Body of pancreas (tissue), 4 donors: ENCODE measurements around the gene MRPL55.

Source experiments
- POLR2A ChIP-seq, 3 donors: fragments of 450-650 bp; IDR thresholded peaks; one replicate each; pipeline ENCODE4 v1.6.1; 2016; ENCODE audit warnings: antibody characterized with exemption in 3 of 3, mild to moderate bottlenecking in 2 of 3
- TF ChIP-seq, protein P1 (sequence below), 7 experiments: fragments of 450-650 bp in 4 of 7; fragments of 200-600 bp in 3 of 7; sonication (generic) in 3 of 7; IDR thresholded peaks; one replicate each; pipeline ENCODE4 v1.5.1; 2016 to 2019; ENCODE audit warnings: antibody characterized with exemption in 7 of 7

DNA sequence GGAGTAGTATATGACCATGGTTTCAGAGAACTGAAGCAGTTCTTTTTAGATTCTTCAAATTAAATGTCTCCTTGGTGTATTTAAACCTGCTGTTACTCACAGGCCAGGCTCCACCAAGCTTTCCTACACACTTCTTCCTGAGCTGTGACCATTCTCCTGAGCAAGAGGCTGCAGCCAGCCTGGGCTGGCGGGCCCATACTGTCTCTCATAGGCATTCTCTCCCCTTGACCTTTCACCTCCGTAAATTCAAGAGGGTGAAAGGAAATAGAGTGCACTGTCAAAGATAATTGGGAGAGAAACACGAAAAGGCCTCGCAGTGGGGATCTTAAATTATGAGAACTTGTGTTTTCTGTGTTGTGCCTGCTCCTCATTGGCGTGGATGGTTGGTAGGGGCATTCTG lies 24.3 kb downstream of the MRPL55 start:
- TF ChIP-seq, protein P1, sequence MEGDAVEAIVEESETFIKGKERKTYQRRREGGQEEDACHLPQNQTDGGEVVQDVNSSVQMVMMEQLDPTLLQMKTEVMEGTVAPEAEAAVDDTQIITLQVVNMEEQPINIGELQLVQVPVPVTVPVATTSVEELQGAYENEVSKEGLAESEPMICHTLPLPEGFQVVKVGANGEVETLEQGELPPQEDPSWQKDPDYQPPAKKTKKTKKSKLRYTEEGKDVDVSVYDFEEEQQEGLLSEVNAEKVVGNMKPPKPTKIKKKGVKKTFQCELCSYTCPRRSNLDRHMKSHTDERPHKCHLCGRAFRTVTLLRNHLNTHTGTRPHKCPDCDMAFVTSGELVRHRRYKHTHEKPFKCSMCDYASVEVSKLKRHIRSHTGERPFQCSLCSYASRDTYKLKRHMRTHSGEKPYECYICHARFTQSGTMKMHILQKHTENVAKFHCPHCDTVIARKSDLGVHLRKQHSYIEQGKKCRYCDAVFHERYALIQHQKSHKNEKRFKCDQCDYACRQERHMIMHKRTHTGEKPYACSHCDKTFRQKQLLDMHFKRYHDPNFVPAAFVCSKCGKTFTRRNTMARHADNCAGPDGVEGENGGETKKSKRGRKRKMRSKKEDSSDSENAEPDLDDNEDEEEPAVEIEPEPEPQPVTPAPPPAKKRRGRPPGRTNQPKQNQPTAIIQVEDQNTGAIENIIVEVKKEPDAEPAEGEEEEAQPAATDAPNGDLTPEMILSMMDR (IDR thresholded peaks at IDR 0.05) = no peak
- no peak for TF ChIP-seq POLR2A (IDR thresholded peaks at IDR 0.05)
